HCT116 (cell line): ENCODE measurements around the gene OR8H2. TPM values are rescaled to one million over a fixed set of nuclear protein-coding genes. Genes with fewer than 3 reads are reported as not detected.

Experiments used
- ATAC-seq: fragments of 200-7000 bp; cut with Tn5 transposase; 2 replicates; pipeline ENCODE4 v1.9.1; 2020; ENCODE audit warnings: mild to moderate bottlenecking, moderate library complexity
- BruUV-seq: library from RNA; stranded (reverse); fragments of 400-500 nt; replicated peaks from 2 replicates; lab custom pipeline; 2021; lab: Mats Ljungman, UMichigan
- CTCF ChIA-PET: fragments of 300-600 bp; sonication (Branson Sonifier 250); formaldehyde crosslinking; loops from one replicate; lab custom pipeline; 2021; ENCODE audit warnings: antibody characterized with exemption; lab: Charles Lee
- POLR2A ChIA-PET: fragments of 300-600, 350-600 bp; sonication (Branson Sonifier 250); formaldehyde crosslinking; loops from one replicate; lab custom pipeline; 2021; ENCODE audit warnings: antibody characterized with exemption; lab: Charles Lee
- RAD21 ChIA-PET, 2 experiments: fragments of 300-600 bp; sonication (Branson Sonifier 250); formaldehyde crosslinking; loops; one replicate each; lab custom pipeline; 2023; ENCODE audit warnings: low total read pairs in 2 of 2; ENCODE audit not compliant: uncharacterized antibody in 2 of 2, unreplicated experiment in 2 of 2, low non-redundant PET in 1 of 2; lab: Charles Lee
- DNase-seq: peaks from one replicate; pipeline ENCODE4 v3.0.0-alpha.2; 2010; ENCODE audit warnings: low read depth, low spot score
- H2AFZ ChIP-seq: fragments of 200-600 bp; shearing (Covaris generic), sonication (generic); 2 replicates; pipeline ENCODE4 v1.6.1; 2017; ENCODE audit warnings: low read depth, mixed run types, mixed read lengths, antibody characterized with exemption, low read length; ENCODE audit not compliant: poor library complexity, severe bottlenecking
- H3K27ac ChIP-seq: 2 replicates; pipeline ENCODE4 v1.5.1; 2012; ENCODE audit warnings: low read depth, low read length
- H3K27me3 ChIP-seq: fragments of 200-600 bp; sonication (generic); 2 replicates; pipeline ENCODE4 v1.6.1; 2016; ENCODE audit warnings: mixed run types, low read length, mixed read lengths; ENCODE audit not compliant: insufficient read depth
- H3K36me3 ChIP-seq, 2 experiments: fragments of 200-500 bp in 1 of 2; fragments of 200-600 bp in 1 of 2; sonication (Bioruptor generic) in 1 of 2; sonication (generic) in 1 of 2; 2 replicates each; pipeline versions ENCODE4 v1.5.1 to v1.6.1; 2014 to 2016; ENCODE audit warnings: low read length in 2 of 2, inconsistent platforms in 1 of 2, mixed read lengths in 1 of 2, mixed run types in 1 of 2; ENCODE audit not compliant: insufficient read depth in 2 of 2, control insufficient read depth in 1 of 2
- H3K4me1 ChIP-seq, 2 experiments: fragments of 200-600 bp in 1 of 2; sonication (generic) in 1 of 2; 2 replicates each; pipeline versions ENCODE4 v1.5.1 to v1.6.1; 2012 to 2017; ENCODE audit warnings: low read length in 2 of 2, inconsistent platforms in 1 of 2, mild to moderate bottlenecking in 1 of 2, mixed read lengths in 1 of 2, mixed run types in 1 of 2, moderate library complexity in 1 of 2; ENCODE audit not compliant: insufficient read depth in 2 of 2, control insufficient read depth in 1 of 2
- H3K4me2 ChIP-seq: fragments of 200-600 bp; sonication (generic); 2 replicates; pipeline ENCODE4 v1.6.1; 2017; ENCODE audit warnings: mixed run types, low read length, mixed read lengths
- H3K4me3 ChIP-seq, 2 experiments: fragments of 200-600 bp in 1 of 2; sonication (generic) in 1 of 2; replicated peaks in 1 of 2; 2 replicates each; pipeline ENCODE4 v1.5.1; 2011 to 2016; ENCODE audit warnings: low read length in 2 of 2, control low read depth in 1 of 2, low read depth in 1 of 2, mild to moderate bottlenecking in 1 of 2, mixed read lengths in 1 of 2, mixed run types in 1 of 2
- H3K79me2 ChIP-seq: fragments of 200-600 bp; sonication (generic); 2 replicates; pipeline ENCODE4 v1.6.1; 2017; ENCODE audit warnings: mild to moderate bottlenecking, mixed run types, low read length, moderate library complexity, mixed read lengths; ENCODE audit not compliant: insufficient read depth
- H3K9ac ChIP-seq: fragments of 200-600 bp; sonication (generic); 2 replicates; pipeline ENCODE4 v1.6.1; 2016; ENCODE audit warnings: low read length, mixed read lengths
- H3K9me2 ChIP-seq: fragments of 200-600 bp; sonication (generic), shearing (Covaris generic); 2 replicates; pipeline ENCODE4 v1.6.1; 2017; ENCODE audit warnings: mixed run types, mild to moderate bottlenecking, moderate library complexity; ENCODE audit not compliant: insufficient read depth
- H3K9me3 ChIP-seq, 2 experiments: fragments of 200-500 bp in 1 of 2; fragments of 200-600 bp in 1 of 2; sonication (Bioruptor generic) in 1 of 2; sonication (generic) in 1 of 2; 2 replicates each; pipeline ENCODE4 v1.6.1; 2014 to 2017; ENCODE audit warnings: low read length in 2 of 2, mixed read lengths in 2 of 2, inconsistent platforms in 1 of 2, low read depth in 1 of 2, mild to moderate bottlenecking in 1 of 2, mixed run types in 1 of 2, moderate library complexity in 1 of 2; ENCODE audit not compliant: control insufficient read depth in 1 of 2, insufficient read depth in 1 of 2
- H4K20me1 ChIP-seq: fragments of 200-600 bp; sonication (generic), shearing (Covaris generic); 2 replicates; pipeline ENCODE4 v1.6.1; 2017; ENCODE audit warnings: mixed run types, mild to moderate bottlenecking, moderate library complexity; ENCODE audit not compliant: insufficient read depth
- ATF3 ChIP-seq: IDR thresholded peaks from 2 replicates; pipeline ENCODE4 v1.6.1; 2012
- CBX3 ChIP-seq: IDR thresholded peaks from 2 replicates; pipeline ENCODE4 v1.6.1; 2012; ENCODE audit warnings: low read depth
- CEBPB ChIP-seq: IDR thresholded peaks from 2 replicates; pipeline ENCODE4 v1.6.1; 2012; ENCODE audit warnings: low read depth
- CTCF ChIP-seq, 3 experiments: fragments of 200-600 bp in 1 of 3; sonication (generic) in 1 of 3; IDR thresholded peaks in 2 of 3; conservative IDR thresholded peaks in 1 of 3; 2 replicates each; pipeline ENCODE4 v1.5.1; 2012 to 2017; ENCODE audit warnings: low read depth in 2 of 3, low read length in 2 of 3, antibody characterized with exemption in 1 of 3, borderline replicate concordance in 1 of 3, control low read depth in 1 of 3, mild to moderate bottlenecking in 1 of 3, mixed read lengths in 1 of 3, mixed run types in 1 of 3, moderate library complexity in 1 of 3; ENCODE audit not compliant: insufficient read depth in 1 of 3
- ELF1 ChIP-seq: IDR thresholded peaks from 2 replicates; pipeline ENCODE4 v1.6.1; 2012; ENCODE audit warnings: low read depth, borderline replicate concordance
- EZH2 ChIP-seq: fragments of 200-600 bp; sonication (generic); IDR thresholded peaks from 2 replicates; pipeline ENCODE4 v1.6.1; 2017; ENCODE audit warnings: antibody characterized with exemption, mixed run types
- EZH2phosphoT487 ChIP-seq: fragments of 200-600 bp; IDR thresholded peaks from 2 replicates; pipeline ENCODE4 v1.6.1; 2018; ENCODE audit warnings: antibody characterized with exemption, borderline replicate concordance
- FOSL1 ChIP-seq: IDR thresholded peaks from 2 replicates; pipeline ENCODE4 v1.6.1; 2012; ENCODE audit warnings: low read depth
- JUND ChIP-seq: IDR thresholded peaks from 2 replicates; pipeline ENCODE4 v1.6.1; 2012
- MAX ChIP-seq: IDR thresholded peaks from 2 replicates; pipeline ENCODE4 v1.6.1; 2012
- POLR2A ChIP-seq: IDR thresholded peaks from 2 replicates; pipeline ENCODE4 v1.7.0; 2011; ENCODE audit warnings: borderline replicate concordance; ENCODE audit not compliant: insufficient read depth, insufficient read length; ENCODE audit errors: extremely low read depth
- RAD21 ChIP-seq: IDR thresholded peaks from 2 replicates; pipeline ENCODE4 v1.6.1; 2012; ENCODE audit warnings: low read depth, mild to moderate bottlenecking
- REST ChIP-seq: IDR thresholded peaks from 2 replicates; pipeline ENCODE4 v1.6.1; 2012; ENCODE audit warnings: low read depth
- SIN3A ChIP-seq: IDR thresholded peaks from 2 replicates; pipeline ENCODE4 v1.6.1; 2012; ENCODE audit warnings: low read depth
- SRF ChIP-seq: IDR thresholded peaks from 2 replicates; pipeline ENCODE4 v1.6.1; 2012; ENCODE audit warnings: low read depth
- TCF7L2 ChIP-seq: IDR thresholded peaks from 2 replicates; pipeline ENCODE4 v1.7.0; 2011; ENCODE audit warnings: borderline replicate concordance, inconsistent platforms; ENCODE audit not compliant: insufficient read depth, insufficient read length; ENCODE audit errors: extremely low read depth
- YY1 ChIP-seq: IDR thresholded peaks from 2 replicates; pipeline ENCODE4 v1.6.1; 2011; ENCODE audit warnings: low read length, low read depth, moderate library complexity, mild to moderate bottlenecking; ENCODE audit not compliant: insufficient replicate concordance; ENCODE audit errors: extremely low read depth
- ZBTB33 ChIP-seq: IDR thresholded peaks from 2 replicates; pipeline ENCODE4 v1.6.1; 2011; ENCODE audit warnings: mild to moderate bottlenecking, low read length, moderate library complexity; ENCODE audit not compliant: insufficient replicate concordance; ENCODE audit errors: extremely low read depth
- ZFX ChIP-seq: fragments of 450-650 bp; IDR thresholded peaks from 2 replicates; pipeline ENCODE4 v1.6.1; 2017
- intact Hi-C: fragments of 100-400 bp; cut with micrococcal nuclease; formaldehyde crosslinking; loops from 2 replicates; pipeline ENCODE4 v1.10.0; 2022
- total RNA-seq: library from RNA; stranded (reverse); gene quantifications from one replicate; pipeline ENCODE4 v1.2.1, GENCODE V29; 2021; ENCODE audit not compliant: unreplicated experiment

OR8H2 gene
- total RNA-seq, 1 experiment from 2014 or later = not detected

- no peak for TF ChIP-seq EZH2
- no peak for TF ChIP-seq YY1
- TF ChIP-seq CEBPB = no peak
- no peak for TF ChIP-seq EZH2phosphoT487
- no peak for TF ChIP-seq SIN3A
- TF ChIP-seq RAD21 = no peak
- TF ChIP-seq MAX = no peak
- no peak for TF ChIP-seq ZFX
- no peak for TF ChIP-seq POLR2A
- TF ChIP-seq ELF1 = no peak
- TF ChIP-seq FOSL1 = no peak
- TF ChIP-seq CTCF (IDR thresholded peaks at IDR 0.05 in 2 of 3, conservative IDR thresholded peaks at IDR 0.05 in 1 of 3; ENCODE audit: borderline replicate concordance in 1 of 3, insufficient read depth in 1 of 3, low read depth in 2 of 3, low read length in 2 of 3) = no peak
- TF ChIP-seq REST = no peak
- TF ChIP-seq ZBTB33 = no peak
- no peak for TF ChIP-seq TCF7L2
- TF ChIP-seq JUND = no peak
- TF ChIP-seq CBX3 = no peak
- no peak for TF ChIP-seq SRF
- no peak for TF ChIP-seq ATF3
- POLR2A ChIA-PET = no interaction called here
These were observed 18.6 kb downstream of the OR8H2 start, which contains the start of gene OR8H3 for GRCh38 chr11:56122073-56122472. Gene OR8H3 (plus strand): TSS chr11:56122373. CDS start chr11:56122373, 0 bp downstream.

More at GRCh38 chr11:56122073-56122472, 18.6 kb downstream of the OR8H2 start, which contains the start of gene OR8H3:
- ChIA-PET CTCF (no interaction called here), RAD21 (no interaction called here)
- Histone ChIP-seq H3K79me2 (no peaks in the 10 kb centered on the region), H3K27me3 (no peaks in the 10 kb centered on the region), H3K4me1 (no peaks in the 10 kb centered on the region), H3K4me3 (no peak within 1 kb of the TSS), H3K9me3 (peaks cover 0 to 4% of the 10 kb centered on the region in 2 experiments; a peak in 2 of 4 replicates), H4K20me1 (no peaks in the 10 kb centered on the region), H3K27ac (no peak within 1 kb of the TSS), H3K9me2 (no peaks in the 10 kb centered on the region), H3K4me2 (no peak within 1 kb of the TSS), H2AFZ (no peak within 1 kb of the TSS), H3K9ac (no peak within 1 kb of the TSS), H3K36me3 (no peaks in the 10 kb centered on the region)
- no TSS peak for BruUV-seq
- DNase-seq (no peak), ATAC-seq (no peak)
- intact Hi-C loops = no loop called here
